GM12801 (cell line): ENCODE results near the gene TMEM88.

Source experiments
- CTCF ChIP-seq: IDR thresholded peaks from one replicate; pipeline ENCODE4 v1.5.1; 2011; ENCODE audit warnings: control low read depth; ENCODE audit not compliant: insufficient read length; ENCODE audit errors: extremely low read depth

Gene TMEM88

GRCh38 chr17:7817643-7817964 lies 37.3 kb upstream of the TMEM88 start:
- TF ChIP-seq CTCF, result no peak

- no peak for TF ChIP-seq CTCF
Measured at GRCh38 chr17:7818026-7818425, 36.8 kb upstream of the TMEM88 start.

GRCh38 chr17:7818746-7819645 lies 35.9 kb upstream of the TMEM88 start:
- TF ChIP-seq CTCF, result no peak

- TF ChIP-seq CTCF, result no peak
Measured at GRCh38 chr17:7820231-7820630, 34.6 kb upstream of the TMEM88 start.

- no peak for TF ChIP-seq CTCF
Measured at GRCh38 chr17:7822126-7822525, 32.7 kb upstream of the TMEM88 start.

GRCh38 chr17:7823581-7824001 lies 31.3 kb upstream of the TMEM88 start:
- TF ChIP-seq CTCF, result no peak

GRCh38 chr17:7824021-7824924 lies 30.6 kb upstream of the TMEM88 start:
- no peak for TF ChIP-seq CTCF
